ENCODE measurements around the gene GRIPAP1.

DNA sequence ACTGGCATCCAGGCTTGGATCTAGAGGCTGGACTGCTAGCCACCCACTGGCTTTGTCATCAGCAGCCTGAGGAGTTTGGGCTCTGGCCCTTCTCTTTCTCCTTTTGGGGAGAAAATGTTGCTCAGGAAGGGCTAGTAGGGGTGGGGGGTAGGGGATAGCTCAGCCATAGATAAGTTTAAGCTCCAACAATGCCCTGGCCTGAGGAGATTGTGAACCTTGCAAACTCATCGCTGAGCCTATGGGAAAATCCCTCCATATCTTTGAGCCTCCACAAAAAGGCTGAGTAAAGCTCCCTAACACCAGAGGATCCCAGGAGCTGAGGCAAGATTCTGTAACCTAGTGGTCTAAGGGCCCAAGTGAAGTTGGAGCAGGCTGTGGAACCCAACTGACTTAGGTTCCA is 53.5 kb downstream of the GRIPAP1 start:
- TF ChIP-seq, protein P1, sequence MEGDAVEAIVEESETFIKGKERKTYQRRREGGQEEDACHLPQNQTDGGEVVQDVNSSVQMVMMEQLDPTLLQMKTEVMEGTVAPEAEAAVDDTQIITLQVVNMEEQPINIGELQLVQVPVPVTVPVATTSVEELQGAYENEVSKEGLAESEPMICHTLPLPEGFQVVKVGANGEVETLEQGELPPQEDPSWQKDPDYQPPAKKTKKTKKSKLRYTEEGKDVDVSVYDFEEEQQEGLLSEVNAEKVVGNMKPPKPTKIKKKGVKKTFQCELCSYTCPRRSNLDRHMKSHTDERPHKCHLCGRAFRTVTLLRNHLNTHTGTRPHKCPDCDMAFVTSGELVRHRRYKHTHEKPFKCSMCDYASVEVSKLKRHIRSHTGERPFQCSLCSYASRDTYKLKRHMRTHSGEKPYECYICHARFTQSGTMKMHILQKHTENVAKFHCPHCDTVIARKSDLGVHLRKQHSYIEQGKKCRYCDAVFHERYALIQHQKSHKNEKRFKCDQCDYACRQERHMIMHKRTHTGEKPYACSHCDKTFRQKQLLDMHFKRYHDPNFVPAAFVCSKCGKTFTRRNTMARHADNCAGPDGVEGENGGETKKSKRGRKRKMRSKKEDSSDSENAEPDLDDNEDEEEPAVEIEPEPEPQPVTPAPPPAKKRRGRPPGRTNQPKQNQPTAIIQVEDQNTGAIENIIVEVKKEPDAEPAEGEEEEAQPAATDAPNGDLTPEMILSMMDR (IDR thresholded peaks at IDR 0.05; ENCODE audit: low read depth, low read length) = no peak
- TF ChIP-seq EZH2phosphoT487 (IDR thresholded peaks at IDR 0.05; ENCODE audit: low read depth) = no peak
